B cell (primary cell): Measurements from ENCODE around the gene AURKAIP1.
"Not testable (repeated sequence)": the region's sequence is repeated elsewhere in the genome, so short reads cannot be mapped to it uniquely, and the experiment has no call there.

Source experiments
- EZH2 ChIP-seq: IDR thresholded peaks from 2 replicates; pipeline ENCODE4 v1.6.1; 2012; ENCODE audit warnings: borderline replicate concordance, low read depth, mild to moderate bottlenecking, moderate library complexity, low read length; ENCODE audit not compliant: insufficient read depth, poor library complexity, severe bottlenecking
- TF ChIP-seq, protein P1 (sequence below): fragments of 200-600 bp; IDR thresholded peaks from one replicate; pipeline ENCODE4 v1.8.0; 2022; ENCODE audit warnings: antibody characterized with exemption, mild to moderate bottlenecking

- TF ChIP-seq EZH2 = not testable (repeated sequence)
- TF ChIP-seq, protein P1, sequence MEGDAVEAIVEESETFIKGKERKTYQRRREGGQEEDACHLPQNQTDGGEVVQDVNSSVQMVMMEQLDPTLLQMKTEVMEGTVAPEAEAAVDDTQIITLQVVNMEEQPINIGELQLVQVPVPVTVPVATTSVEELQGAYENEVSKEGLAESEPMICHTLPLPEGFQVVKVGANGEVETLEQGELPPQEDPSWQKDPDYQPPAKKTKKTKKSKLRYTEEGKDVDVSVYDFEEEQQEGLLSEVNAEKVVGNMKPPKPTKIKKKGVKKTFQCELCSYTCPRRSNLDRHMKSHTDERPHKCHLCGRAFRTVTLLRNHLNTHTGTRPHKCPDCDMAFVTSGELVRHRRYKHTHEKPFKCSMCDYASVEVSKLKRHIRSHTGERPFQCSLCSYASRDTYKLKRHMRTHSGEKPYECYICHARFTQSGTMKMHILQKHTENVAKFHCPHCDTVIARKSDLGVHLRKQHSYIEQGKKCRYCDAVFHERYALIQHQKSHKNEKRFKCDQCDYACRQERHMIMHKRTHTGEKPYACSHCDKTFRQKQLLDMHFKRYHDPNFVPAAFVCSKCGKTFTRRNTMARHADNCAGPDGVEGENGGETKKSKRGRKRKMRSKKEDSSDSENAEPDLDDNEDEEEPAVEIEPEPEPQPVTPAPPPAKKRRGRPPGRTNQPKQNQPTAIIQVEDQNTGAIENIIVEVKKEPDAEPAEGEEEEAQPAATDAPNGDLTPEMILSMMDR = not testable (repeated sequence)
These were observed 37.4 kb upstream of the AURKAIP1 start for GRCh38 chr1:1412311-1412902.
